Endothelial cell of umbilical vein (primary cell): ENCODE measurements around the gene ATRNL1. TPM values are rescaled to one million over a fixed set of nuclear protein-coding genes. Genes with fewer than 3 reads are reported as not detected.

Experiments
- BruUV-seq: library from RNA; stranded (reverse); fragments of 400-500 nt; replicated peaks from 2 replicates; lab custom pipeline; 2021; lab: Mats Ljungman, UMichigan
- CTCF ChIA-PET: fragments of 300-600, 350-600 bp; sonication (Branson Sonifier 250); formaldehyde crosslinking; loops from one replicate; lab custom pipeline; 2021; ENCODE audit warnings: antibody characterized with exemption, inconsistent platforms; lab: Charles Lee
- POLR2A ChIA-PET: fragments of 300-600, 350-600 bp; sonication (Branson Sonifier 250); formaldehyde crosslinking; loops from one replicate; lab custom pipeline; 2021; ENCODE audit warnings: antibody characterized with exemption, inconsistent platforms; lab: Charles Lee
- DNase-seq: peaks from one replicate; pipeline ENCODE4 v3.0.0-alpha.2; 2011; ENCODE audit warnings: low read depth, low spot score
- FAIRE-seq: peaks from 2 replicates; lab custom pipeline; 2011; peaks lifted over from hg19 to GRCh38; lab: Jason Lieb, UNC
- H2AFZ ChIP-seq: 2 replicates; pipeline ENCODE4 v1.6.0; 2012; ENCODE audit warnings: low read depth, low read length, control low read depth, inconsistent platforms
- H3K27ac ChIP-seq: 2 replicates; pipeline ENCODE4 v1.5.1; 2011; ENCODE audit warnings: low read depth, mild to moderate bottlenecking, control low read depth, low read length, moderate library complexity; ENCODE audit not compliant: insufficient read depth
- H3K27me3 ChIP-seq, 2 experiments: 2 replicates each; pipeline versions ENCODE4 v1.6.0 to v1.6.1; 2011; ENCODE audit warnings: low read length in 2 of 2, mixed read lengths in 1 of 2; ENCODE audit not compliant: control insufficient read depth in 2 of 2, insufficient read depth in 2 of 2
- H3K36me3 ChIP-seq, 2 experiments: 2 replicates in 1 of 2; 3 replicates in 1 of 2; pipeline ENCODE4 v1.5.1; 2011; ENCODE audit warnings: low read length in 2 of 2, mild to moderate bottlenecking in 1 of 2, moderate library complexity in 1 of 2; ENCODE audit not compliant: control insufficient read depth in 2 of 2, insufficient read depth in 2 of 2; ENCODE audit errors: extremely low read depth in 1 of 2
- H3K4me1 ChIP-seq: 3 replicates; pipeline ENCODE4 v1.5.1; 2011; ENCODE audit warnings: mild to moderate bottlenecking, low read length; ENCODE audit not compliant: control insufficient read depth, insufficient read depth; ENCODE audit errors: extremely low read depth
- H3K4me2 ChIP-seq: 2 replicates; pipeline ENCODE4 v1.6.1; 2011; ENCODE audit warnings: low read length, control low read depth, mixed read lengths; ENCODE audit not compliant: insufficient read depth
- H3K4me3 ChIP-seq, 3 experiments: fragments of 200-600 bp in 1 of 3; sonication (generic), shearing (Covaris generic) in 1 of 3; replicated peaks in 1 of 3; 2 replicates each; pipeline ENCODE4 v1.5.1; 2011 to 2016; ENCODE audit warnings: control low read depth in 3 of 3, low read length in 3 of 3, mild to moderate bottlenecking in 2 of 3, inconsistent platforms in 1 of 3, low read depth in 1 of 3, moderate library complexity in 1 of 3; ENCODE audit not compliant: insufficient read depth in 1 of 3
- H3K79me2 ChIP-seq: 2 replicates; pipeline ENCODE4 v1.6.0; 2012; ENCODE audit warnings: low read length, inconsistent platforms; ENCODE audit not compliant: control insufficient read depth, insufficient read depth
- H3K9ac ChIP-seq: replicated peaks from 2 replicates; pipeline ENCODE3; 2011; ENCODE audit warnings: low read length, control low read depth; ENCODE audit not compliant: insufficient read depth; ENCODE audit errors: extremely low read depth
- H3K9me1 ChIP-seq: replicated peaks from 3 replicates; pipeline ENCODE4 v1.6.0; 2011; ENCODE audit warnings: mild to moderate bottlenecking, low read length; ENCODE audit not compliant: control insufficient read depth, insufficient read depth; ENCODE audit errors: extremely low read depth
- H3K9me3 ChIP-seq: replicated peaks from 2 replicates; pipeline ENCODE4 v1.5.1; 2012; ENCODE audit warnings: low read length, inconsistent platforms; ENCODE audit not compliant: control insufficient read depth, insufficient read depth
- H4K20me1 ChIP-seq: replicated peaks from 2 replicates; pipeline ENCODE3; 2011; ENCODE audit warnings: mild to moderate bottlenecking, low read length; ENCODE audit not compliant: control insufficient read depth, insufficient read depth; ENCODE audit errors: extremely low read depth
- CTCF ChIP-seq, 2 donors: IDR thresholded peaks; 1 replicate in 1 of 2; 2 replicates in 1 of 2; pipeline ENCODE4 v1.5.1; 2011; ENCODE audit warnings: low read length in 2 of 2, mild to moderate bottlenecking in 2 of 2, moderate library complexity in 2 of 2, control low read depth in 1 of 2, inconsistent platforms in 1 of 2, low read depth in 1 of 2; ENCODE audit not compliant: insufficient read depth in 1 of 2; ENCODE audit errors: extremely low read depth in 1 of 2
- EZH2 ChIP-seq: IDR thresholded peaks from 2 replicates; pipeline ENCODE4 v1.6.1; 2012; ENCODE audit warnings: borderline replicate concordance, low read depth, mild to moderate bottlenecking, moderate library complexity, low read length, inconsistent platforms; ENCODE audit not compliant: severe bottlenecking
- FOS ChIP-seq: IDR thresholded peaks from 2 replicates; pipeline ENCODE4 v1.6.1; 2011; ENCODE audit warnings: mild to moderate bottlenecking, low read length, moderate library complexity, borderline replicate concordance; ENCODE audit not compliant: insufficient read depth
- dilution Hi-C: fragments of 300-500 bp; cut with MboI; formaldehyde crosslinking; loops from one replicate; pipeline ENCODE4 v1.15.0; 2019; ENCODE audit warnings: low sequenced_read_pairs; ENCODE audit not compliant: extremely low pct_ligation_motif_present
- intact Hi-C: fragments of 100-400 bp; cut with micrococcal nuclease; formaldehyde crosslinking; loops from one replicate; pipeline ENCODE4 v1.10.0; 2022
- polyA plus RNA-seq, 4 experiments: library from polyadenylated mRNA; depleted of rRNA in 3 of 4; stranded (reverse) in 3 of 4; unstranded in 1 of 4; fragments of >200 nt; gene quantifications; 2 replicates each; pipeline versions ENCODE4 v1.2.1 to v1.2.3, GENCODE V29; 2011 to 2012; ENCODE audit warnings: missing spikeins in 1 of 4
- total RNA-seq: library from RNA; stranded (reverse); gene quantifications from 2 replicates; pipeline ENCODE4 v1.2.3, GENCODE V29; 2021

Gene ATRNL1
- total and polyA plus RNA-seq, 2 donors (not counting 3 experiments of a cell fraction or from before 2014, with no cell fraction given): not detected

- Histone ChIP-seq H3K9ac (no peak overlapping the region), H2AFZ (no peak overlapping the region), H3K79me2 (no peaks in the 10 kb centered on the region), H3K4me3 (no peak overlapping the region), H3K27me3 (no peaks in the 10 kb centered on the region), H3K4me1 (no peaks in the 10 kb centered on the region), H3K9me3 (no peaks in the 10 kb centered on the region), H3K36me3 (no peaks in the 10 kb centered on the region), H3K4me2 (no peak overlapping the region), H4K20me1 (no peaks in the 10 kb centered on the region), H3K27ac (no peak overlapping the region), H3K9me1 (no peaks in the 10 kb centered on the region)
- no peak for DNase-seq
- ChIA-PET POLR2A (no interaction called here), CTCF (no interaction called here)
- no peak for TF ChIP-seq FOS
- BruUV-seq: no TSS peak
- no peak for FAIRE-seq
- dilution Hi-C loops (no loop called here), intact Hi-C loops (no loop called here)
These were observed 316.2 kb downstream of the ATRNL1 start for GRCh38 chr10:115409347-115409746.

GRCh38 chr10:115417585-115418265, 324.6 kb downstream of the ATRNL1 start:
- no peaks in the 10 kb centered on the region for H3K27me3 ChIP-seq
- no TSS peak for BruUV-seq
- H3K4me2 ChIP-seq: no peak overlapping the region
- FAIRE-seq: peak; percentile 63
- intact Hi-C loops: loop anchor here (1.0 kb wide), 3 partner anchors 62 to 276 kb away; no protein-coding TSS in a partner anchor
- H3K9ac ChIP-seq: no peak overlapping the region
- H3K27ac ChIP-seq: no peak overlapping the region
- ChIA-PET POLR2A (no interaction called here), CTCF (interaction anchor here (0.9 to 2.5 kb wide), 5 partner anchors 11 to 541 kb away, joined by 3 to 10 read pairs (median 4); no protein-coding TSS in a partner anchor)
- no peaks in the 10 kb centered on the region for H4K20me1 ChIP-seq
- dilution Hi-C loops: no loop called here
- TF ChIP-seq CTCF (IDR thresholded peaks at IDR 0.05; ENCODE audit: extremely low read depth in 1 of 2, insufficient read depth in 1 of 2, low read depth in 1 of 2, low read length in 2 of 2): peak; percentile 55 to 67
- TF ChIP-seq EZH2: no peak
- no peaks in the 10 kb centered on the region for H3K4me1 ChIP-seq
- no peak overlapping the region for H2AFZ ChIP-seq
- peak; percentile 35 for DNase-seq
- no peaks in the 10 kb centered on the region for H3K9me3 ChIP-seq
- no peak overlapping the region for H3K4me3 ChIP-seq
- no peaks in the 10 kb centered on the region for H3K36me3 ChIP-seq
- no peaks in the 10 kb centered on the region for H3K79me2 ChIP-seq
- H3K9me1 ChIP-seq: no peaks in the 10 kb centered on the region
